IgD-negative memory B cell (primary cell): ENCODE results near the gene ANKS6. TPM values are rescaled to one million over a fixed set of nuclear protein-coding genes. Genes with fewer than 3 reads are reported as not detected.

ENCODE experiments used
- H3K27ac Mint-ChIP-seq, 3 donors: one replicate each; pipeline ENCODE4 v1.8.0; 2020 to 2022; ENCODE audit warnings: mild to moderate bottlenecking in 3 of 3, mixed read lengths in 3 of 3, moderate library complexity in 1 of 3
- H3K27me3 Mint-ChIP-seq: one replicate; pipeline ENCODE4 v1.8.0; 2021; ENCODE audit warnings: mixed read lengths
- H3K36me3 Mint-ChIP-seq: one replicate; pipeline ENCODE4 v1.8.0; 2020; ENCODE audit warnings: mild to moderate bottlenecking, mixed read lengths
- H3K4me1 Mint-ChIP-seq, 3 donors: one replicate each; pipeline ENCODE4 v1.8.0; 2020 to 2022; ENCODE audit warnings: mixed read lengths in 3 of 3, mild to moderate bottlenecking in 1 of 3
- H3K4me3 Mint-ChIP-seq, 4 donors: one replicate each; pipeline ENCODE4 v1.8.0; 2020 to 2022; ENCODE audit warnings: mild to moderate bottlenecking in 4 of 4, mixed read lengths in 4 of 4, moderate library complexity in 3 of 4
- H3K9me3 Mint-ChIP-seq, 3 donors: one replicate each; pipeline ENCODE4 v1.8.0; 2020 to 2021; ENCODE audit warnings: mixed read lengths in 3 of 3, mild to moderate bottlenecking in 1 of 3
- polyA plus RNA-seq: library from polyadenylated mRNA; unstranded; fragments of 300-500 nt; fragmentation: Illumina TruSeq; gene quantifications from one replicate; pipeline ENCODE4 v1.2.3, GENCODE V29; 2021

The ANKS6 gene
- polyA plus RNA-seq, 1 donor from 2014 or later = 2.5 TPM

GRCh38 chr9:98790842-98791607 lies 5.3 kb downstream of the ANKS6 start:
- H3K4me3 Mint-ChIP-seq = peak overlapping the region in 1 of 4 donors; percentile 52
- peaks cover 4% of the 10 kb centered on the region for H3K36me3 Mint-ChIP-seq
- peaks cover 15 to 25% (median 21%) of the 10 kb centered on the region in 3 donors for H3K4me1 Mint-ChIP-seq
- H3K27ac Mint-ChIP-seq = no peak overlapping the region
- no peaks in the 10 kb centered on the region for H3K9me3 Mint-ChIP-seq
- H3K27me3 Mint-ChIP-seq = no peaks in the 10 kb centered on the region

DNA sequence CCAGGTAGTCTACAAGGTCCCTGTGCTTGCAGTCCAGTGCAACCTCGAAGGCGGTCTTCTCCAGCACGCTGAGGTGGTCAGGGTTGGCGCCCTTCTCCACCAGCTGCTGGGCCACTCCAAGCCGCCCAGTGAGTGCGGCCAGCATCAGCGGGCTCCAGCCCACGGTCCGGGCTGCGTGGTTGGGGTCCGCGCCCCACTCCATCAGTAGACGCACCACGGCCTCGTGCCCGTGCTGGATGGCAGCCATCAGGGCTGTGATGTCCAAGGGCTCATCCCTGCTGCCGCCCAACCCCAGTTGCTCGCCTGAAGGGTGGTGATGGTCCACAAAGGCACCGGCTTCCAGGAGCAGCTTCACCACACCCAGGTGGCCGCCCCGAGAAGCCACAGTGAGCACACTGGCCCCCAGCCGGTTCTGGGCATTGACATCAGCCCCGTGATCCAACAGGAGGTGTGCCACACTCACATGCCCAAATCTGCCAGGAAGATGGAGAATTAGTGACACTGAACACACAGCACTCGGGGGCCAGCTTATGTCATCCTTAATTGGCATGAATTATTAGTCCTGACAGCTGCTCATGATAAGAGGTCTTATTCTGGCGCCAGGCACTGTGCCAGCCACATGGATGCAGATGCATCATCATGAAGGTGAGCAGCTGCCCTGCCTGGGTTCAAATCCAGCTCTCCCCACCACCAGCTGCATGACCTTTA lies 6.1 kb downstream of the ANKS6 start:
- H3K4me1 Mint-ChIP-seq = peaks cover 13 to 19% (median 15%) of the 10 kb centered on the region in 3 donors
- no peak overlapping the region for H3K27ac Mint-ChIP-seq

DNA sequence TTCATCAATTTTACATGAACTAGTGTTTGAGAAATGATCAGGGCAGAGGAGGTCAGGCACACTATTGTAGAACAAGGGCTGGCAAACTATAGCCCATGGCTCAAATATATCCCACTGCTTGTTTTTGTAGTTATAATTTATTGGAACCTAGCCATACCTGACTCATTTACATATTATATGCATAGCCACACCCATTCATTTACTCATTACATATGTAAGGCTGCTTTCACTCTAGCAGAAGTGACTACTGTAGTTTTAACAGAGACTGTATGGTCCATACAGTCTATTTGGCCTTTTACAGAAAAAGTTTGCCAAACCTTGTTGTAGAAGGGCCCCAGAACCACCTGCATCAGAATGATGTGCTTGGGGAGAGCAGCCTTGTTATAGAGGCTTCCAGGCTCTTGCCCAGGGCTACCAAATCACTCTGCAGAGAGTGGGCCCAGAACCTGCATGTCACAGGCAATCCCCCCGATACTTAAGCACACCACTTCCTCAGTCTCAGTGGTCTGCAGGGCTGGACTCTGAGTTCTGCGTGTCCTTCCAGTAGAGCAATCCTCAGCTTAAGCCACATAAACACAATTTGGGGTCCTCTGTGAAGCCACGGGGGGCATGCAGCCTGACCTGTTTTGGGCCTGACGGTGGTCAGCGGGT lies 6.7 kb downstream of the ANKS6 start:
- H3K27me3 Mint-ChIP-seq = no peaks in the 10 kb centered on the region
- no peak overlapping the region for H3K27ac Mint-ChIP-seq
- peaks cover 4% of the 10 kb centered on the region for H3K36me3 Mint-ChIP-seq
- H3K4me3 Mint-ChIP-seq = no peak overlapping the region
- H3K9me3 Mint-ChIP-seq = no peaks in the 10 kb centered on the region
- peaks cover 9 to 13% (median 9%) of the 10 kb centered on the region in 3 donors for H3K4me1 Mint-ChIP-seq

More for the DNA sequence above, 6.1 kb downstream of the ANKS6 start:
- no peaks in the 10 kb centered on the region for H3K27me3 Mint-ChIP-seq
- no peaks in the 10 kb centered on the region for H3K9me3 Mint-ChIP-seq
- H3K4me3 Mint-ChIP-seq = no peak overlapping the region
- H3K36me3 Mint-ChIP-seq = peaks cover 4% of the 10 kb centered on the region

DNA sequence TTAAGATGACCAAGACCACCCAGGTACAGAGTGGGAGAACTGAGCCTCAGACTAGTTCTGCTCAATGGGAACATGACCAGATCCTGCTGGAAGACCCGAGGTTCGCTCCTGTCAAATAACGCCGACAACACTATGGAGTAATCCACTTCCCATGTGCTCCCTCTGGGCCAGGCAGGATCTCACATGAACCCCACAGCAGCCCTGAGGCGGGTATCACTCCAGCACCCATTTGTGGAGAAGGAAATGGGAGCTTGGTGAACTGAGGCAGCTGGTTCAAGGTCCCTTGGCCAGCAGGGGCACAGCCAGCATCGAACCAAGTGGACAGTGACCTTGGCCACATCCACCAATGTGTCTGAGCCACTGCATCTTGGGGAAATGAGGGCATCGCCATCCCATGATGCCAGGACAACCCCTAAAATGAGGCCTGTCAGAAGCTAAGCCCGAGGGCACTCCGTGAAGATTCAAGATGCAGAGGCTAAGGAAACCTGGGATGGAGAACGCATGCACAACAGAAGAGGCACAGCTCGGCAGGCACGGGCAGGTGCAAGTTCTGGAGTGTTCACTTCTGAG lies 8.5 kb downstream of the ANKS6 start:
- Mint-ChIP-seq H3K4me3 (no peak overlapping the region), H3K27ac (no peak overlapping the region), H3K9me3 (no peaks in the 10 kb centered on the region), H3K27me3 (no peaks in the 10 kb centered on the region), H3K36me3 (peaks cover 6% of the 10 kb centered on the region), H3K4me1 (peaks cover 6 to 10% (median 9%) of the 10 kb centered on the region in 3 donors)

- H3K27me3 Mint-ChIP-seq = no peaks in the 10 kb centered on the region
- no peaks in the 10 kb centered on the region for H3K9me3 Mint-ChIP-seq
- peaks cover 10% of the 10 kb centered on the region for H3K36me3 Mint-ChIP-seq
- no peak overlapping the region for H3K27ac Mint-ChIP-seq
- H3K4me3 Mint-ChIP-seq = no peak overlapping the region
- peaks cover 3 to 5% (median 4%) of the 10 kb centered on the region in 3 donors for H3K4me1 Mint-ChIP-seq
Observed at GRCh38 chr9:98786750-98787510, 9.4 kb downstream of the ANKS6 start.

DNA sequence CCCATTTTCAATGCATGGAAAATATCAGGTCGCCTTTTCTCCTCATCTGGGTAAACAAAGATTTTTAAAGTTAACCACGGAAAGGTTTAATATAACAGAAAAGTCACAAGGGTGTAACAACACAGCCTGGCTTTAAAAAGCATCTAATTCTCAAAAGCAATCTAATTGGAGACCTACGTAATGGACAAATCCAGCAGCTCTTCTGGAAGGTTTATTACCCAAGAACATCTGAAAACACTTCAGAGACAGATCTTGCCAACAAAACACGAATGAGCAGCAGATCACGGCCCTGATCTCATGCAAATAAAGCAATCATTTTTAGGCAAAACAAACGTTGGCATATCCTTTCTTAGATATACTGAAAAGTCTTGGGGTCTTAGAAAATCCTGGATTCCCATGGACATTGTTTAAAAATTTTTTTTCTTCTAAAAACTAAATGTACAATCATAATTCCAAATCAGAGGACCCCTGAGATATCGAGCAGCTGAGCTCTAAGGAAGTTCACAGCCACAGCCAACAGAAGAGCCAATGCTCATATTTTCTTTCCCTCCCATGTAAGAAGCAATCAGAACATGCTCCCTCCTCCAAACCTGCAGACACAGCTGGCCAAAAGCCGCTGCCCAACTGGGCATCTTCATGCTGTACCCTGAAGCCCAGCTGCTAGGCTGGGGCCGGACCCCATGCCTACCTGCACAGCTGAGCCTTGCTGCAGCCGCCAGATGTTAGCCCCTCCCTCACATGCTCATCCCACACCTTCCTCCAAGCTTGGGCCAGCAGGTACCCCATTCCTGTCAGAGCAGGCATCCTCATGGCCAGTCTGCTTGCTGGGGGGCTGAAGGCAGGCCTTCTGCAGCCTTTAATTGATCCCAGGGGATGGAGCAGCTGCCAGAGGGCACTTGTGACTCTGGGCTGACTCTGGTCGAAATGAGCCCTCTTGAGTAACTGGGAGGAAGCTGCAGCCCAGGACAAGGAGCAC lies 11.2 kb downstream of the ANKS6 start:
- Mint-ChIP-seq H3K36me3 (peaks cover 12% of the 10 kb centered on the region), H3K4me1 (no peaks in the 10 kb centered on the region), H3K27ac (peak overlapping the region in 1 of 3 donors; percentile 10), H3K9me3 (no peaks in the 10 kb centered on the region), H3K27me3 (no peaks in the 10 kb centered on the region), H3K4me3 (no peak overlapping the region)

- Mint-ChIP-seq H3K36me3 (peaks cover 14% of the 10 kb centered on the region), H3K9me3 (no peaks in the 10 kb centered on the region), H3K27ac (no peak overlapping the region), H3K27me3 (no peaks in the 10 kb centered on the region), H3K4me1 (no peaks in the 10 kb centered on the region), H3K4me3 (no peak overlapping the region)
Observed at GRCh38 chr9:98783518-98784226, 12.7 kb downstream of the ANKS6 start.

DNA sequence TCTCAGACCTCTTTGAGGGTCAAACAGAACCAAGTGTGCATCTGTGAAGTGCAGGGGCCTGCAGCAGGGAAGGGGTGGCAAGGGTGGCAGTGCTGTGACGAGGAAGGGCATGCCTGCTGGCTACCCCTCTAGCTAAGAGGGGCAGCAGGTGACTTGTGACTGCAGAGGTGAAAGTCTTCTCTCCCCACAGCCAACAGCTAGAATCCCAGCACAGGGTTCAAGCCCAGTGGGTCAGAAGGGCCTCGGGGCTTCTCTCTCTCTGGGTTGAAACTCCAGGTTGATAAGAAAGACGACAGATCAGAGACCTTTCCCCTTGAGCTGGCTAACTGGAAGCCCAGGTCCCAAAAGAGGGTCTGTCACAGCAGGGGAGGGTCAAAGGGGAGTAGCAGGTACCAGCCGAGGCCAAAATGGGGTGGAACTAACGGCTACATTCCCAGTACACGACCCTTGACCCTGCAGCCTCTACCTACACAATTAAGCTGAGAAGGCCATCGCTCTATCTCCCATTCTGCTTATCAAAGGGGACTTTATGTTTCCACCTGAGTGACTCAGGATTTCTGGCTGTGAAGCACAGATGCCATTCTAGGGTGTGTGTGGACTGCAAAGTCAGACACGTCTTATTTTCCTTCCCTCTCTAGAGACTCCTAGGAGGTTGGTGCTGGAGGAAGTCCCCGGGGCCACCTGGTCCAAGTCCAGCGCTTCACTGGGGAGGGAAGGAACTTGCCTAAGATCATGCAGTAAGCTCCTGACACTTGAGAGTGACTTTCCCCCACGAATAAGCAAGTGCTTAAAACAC lies 14.6 kb downstream of the ANKS6 start:
- no peaks in the 10 kb centered on the region for H3K27me3 Mint-ChIP-seq
- H3K27ac Mint-ChIP-seq = peak overlapping the region in 1 of 3 donors; percentile 16

DNA sequence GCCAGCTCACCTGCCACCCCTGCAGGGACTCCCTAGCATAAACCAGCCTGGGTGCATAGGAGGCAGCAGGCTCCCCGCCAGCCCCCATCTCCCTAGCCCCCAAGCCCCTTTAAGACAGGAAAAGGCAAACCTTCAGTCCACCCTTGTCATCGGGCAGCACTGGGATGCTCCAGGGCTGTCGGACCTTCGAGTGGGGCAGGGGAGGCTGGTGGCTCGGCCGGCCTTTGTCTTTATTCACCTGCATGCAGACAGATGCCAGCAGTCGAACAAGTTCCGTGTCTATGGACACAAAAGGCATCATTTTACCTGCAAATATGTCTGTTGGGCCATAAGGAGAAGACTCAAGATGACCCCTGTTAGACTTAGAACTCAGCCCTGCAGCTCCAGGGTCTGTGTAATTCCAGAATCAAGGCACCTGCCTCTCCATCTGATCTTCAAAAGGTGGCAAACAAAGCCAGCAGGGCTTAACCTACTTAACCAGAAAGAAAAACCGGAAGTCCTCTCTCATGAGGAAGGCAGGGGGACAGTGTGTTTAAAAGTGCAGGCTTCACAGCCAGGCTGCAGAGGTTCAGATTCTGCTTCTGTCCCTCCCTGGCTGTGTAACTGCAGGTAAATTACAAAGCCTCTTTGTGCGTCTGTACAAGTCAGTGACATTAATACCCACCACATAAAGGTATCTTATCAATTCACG lies 16.2 kb downstream of the ANKS6 start:
- H3K27me3 Mint-ChIP-seq = no peaks in the 10 kb centered on the region
- H3K9me3 Mint-ChIP-seq = no peaks in the 10 kb centered on the region
- peaks cover 15% of the 10 kb centered on the region for H3K36me3 Mint-ChIP-seq
- no peak overlapping the region for H3K27ac Mint-ChIP-seq
- peaks cover 0 to 1% (median 1%) of the 10 kb centered on the region in 3 donors for H3K4me1 Mint-ChIP-seq
- no peak overlapping the region for H3K4me3 Mint-ChIP-seq

More for the DNA sequence above, 14.6 kb downstream of the ANKS6 start:
- no peaks in the 10 kb centered on the region for H3K9me3 Mint-ChIP-seq
- H3K36me3 Mint-ChIP-seq = peaks cover 13% of the 10 kb centered on the region
- H3K4me1 Mint-ChIP-seq = no peaks in the 10 kb centered on the region
- no peak overlapping the region for H3K4me3 Mint-ChIP-seq

DNA sequence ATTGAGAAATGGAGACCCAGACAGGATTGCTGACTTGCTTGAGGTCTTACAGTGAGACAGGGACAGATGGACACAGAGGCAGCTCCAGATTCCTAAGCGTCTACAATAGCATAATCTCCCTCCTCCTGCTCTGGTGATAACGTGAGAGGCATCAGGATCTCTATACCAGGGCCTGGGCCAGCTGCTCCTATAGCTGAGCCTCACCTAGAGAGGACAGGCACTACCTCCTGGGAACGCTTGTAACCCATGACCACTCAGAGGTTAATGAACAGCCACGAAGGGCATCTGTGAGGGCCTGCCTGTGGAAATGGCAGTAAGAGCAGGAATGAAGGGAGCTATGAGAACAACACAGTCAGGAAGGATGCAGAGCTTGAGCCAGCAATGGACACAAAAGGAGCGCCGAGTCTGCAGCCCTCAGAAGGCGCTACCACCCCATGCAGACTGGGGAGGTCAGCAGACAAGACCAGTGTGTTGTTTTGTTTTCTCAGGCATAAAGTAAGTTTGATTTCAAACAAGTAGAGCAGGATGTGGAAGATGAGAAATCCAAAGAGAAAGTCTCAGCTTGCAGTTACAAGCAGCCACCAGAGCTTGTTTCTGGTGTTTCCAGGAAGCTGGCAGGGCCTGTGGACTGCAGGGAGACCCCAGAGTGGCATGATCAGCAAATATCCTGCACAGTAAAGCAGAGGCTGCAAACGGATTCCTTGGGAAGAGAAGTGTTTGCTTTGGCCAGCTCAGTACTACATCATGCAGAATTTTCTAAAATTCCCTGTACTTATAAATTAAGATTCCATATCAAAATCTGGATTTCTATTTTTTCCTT lies 17.4 kb downstream of the ANKS6 start:
- Mint-ChIP-seq H3K27ac (no peak overlapping the region), H3K4me3 (no peak overlapping the region)

GRCh38 chr9:98778251-98778650 lies 18.1 kb downstream of the ANKS6 start:
- Mint-ChIP-seq H3K36me3 (peaks cover 18% of the 10 kb centered on the region), H3K9me3 (no peaks in the 10 kb centered on the region), H3K4me3 (peak overlapping the region in 1 of 4 donors; percentile 36), H3K4me1 (peaks cover 0 to 1% (median 1%) of the 10 kb centered on the region in 3 donors), H3K27me3 (no peaks in the 10 kb centered on the region), H3K27ac (no peak overlapping the region)

More for the DNA sequence above, 17.4 kb downstream of the ANKS6 start:
- H3K9me3 Mint-ChIP-seq = no peaks in the 10 kb centered on the region
- no peaks in the 10 kb centered on the region for H3K27me3 Mint-ChIP-seq
- peaks cover 15% of the 10 kb centered on the region for H3K36me3 Mint-ChIP-seq
- H3K4me1 Mint-ChIP-seq = peaks cover 0 to 1% (median 1%) of the 10 kb centered on the region in 3 donors
